Gastrocnemius medialis (tissue), 4 donors: ENCODE measurements around the gene KIF26B. TPM values are rescaled to one million over a fixed set of nuclear protein-coding genes. Genes with fewer than 3 reads are reported as not detected.

Experiments
- ATAC-seq, 2 donors: fragments of 150-250 bp; one replicate each; pipeline ENCODE4 v1.9.1; 2016
- DNase-seq, 2 donors: peaks; one replicate each; pipeline ENCODE4 v3.0.0-alpha.2; 2019
- H3K27ac ChIP-seq, 4 donors: fragments of 200-600 bp; sonication (generic); 1 replicate in 1 of 4; 2 replicates in 3 of 4; pipeline ENCODE4 v1.5.1; 2016 to 2018; ENCODE audit warnings: mild to moderate bottlenecking in 2 of 4, moderate library complexity in 1 of 4
- H3K27me3 ChIP-seq, 3 donors: fragments of 200-600 bp; sonication (generic) in 2 of 3; 1 replicate in 1 of 3; 2 replicates in 2 of 3; pipeline versions ENCODE4 v1.5.1 to v1.6.0; 2016 to 2019; ENCODE audit warnings: mild to moderate bottlenecking in 1 of 3, moderate library complexity in 1 of 3
- H3K36me3 ChIP-seq, 2 donors: fragments of 200-600 bp; sonication (generic) in 1 of 2; one replicate each; pipeline ENCODE4 v1.5.1; 2017 to 2018
- H3K4me1 ChIP-seq, 2 donors: fragments of 200-600 bp; sonication (generic) in 1 of 2; one replicate each; pipeline ENCODE4 v1.5.1; 2016 to 2017; ENCODE audit warnings: mild to moderate bottlenecking in 2 of 2
- H3K4me3 ChIP-seq, 4 donors: fragments of 200-600 bp; sonication (generic) in 3 of 4; 1 replicate in 1 of 4; 2 replicates in 3 of 4; pipeline ENCODE4 v1.5.1; 2016 to 2019; ENCODE audit warnings: mild to moderate bottlenecking in 2 of 4
- H3K9me3 ChIP-seq, 3 donors: fragments of 200-600 bp; sonication (generic) in 2 of 3; 1 replicate in 1 of 3; 2 replicates in 2 of 3; pipeline ENCODE4 v1.5.1; 2016 to 2019
- POLR2A ChIP-seq, 2 donors: fragments of 450-650 bp; IDR thresholded peaks; one replicate each; pipeline ENCODE4 v1.6.1; 2017; ENCODE audit warnings: antibody characterized with exemption in 2 of 2, mild to moderate bottlenecking in 2 of 2, moderate library complexity in 2 of 2
- in situ Hi-C, 4 donors: fragments of 200-750 bp; cut with MboI; loops; one replicate each; pipeline versions ENCODE4 v1.15.0 to v1.8.0; 2017; ENCODE audit warnings: low sequenced_read_pairs in 4 of 4
- intact Hi-C: fragments of 100-400 bp; cut with DNase I; formaldehyde crosslinking; loops from one replicate; pipeline ENCODE4 v1.15.1; 2023; ENCODE audit warnings: low total_unique reads
- total RNA-seq, 4 donors: library from RNA; depleted of rRNA; stranded (reverse); fragments of >200 nt; gene quantifications; one replicate each; pipeline versions ENCODE4 v1.1.0 to v1.2.3, GENCODE V29; 2016
- TF ChIP-seq, protein P1 (sequence below), 5 experiments: fragments of 450-650 bp in 3 of 5; fragments of 200-600 bp in 2 of 5; sonication (generic) in 2 of 5; IDR thresholded peaks in 4 of 5; conservative IDR thresholded peaks in 1 of 5; 1 replicate in 4 of 5; 2 replicates in 1 of 5; pipeline ENCODE4 v1.5.1; 2016 to 2019; ENCODE audit warnings: antibody characterized with exemption in 5 of 5, mild to moderate bottlenecking in 3 of 5, moderate library complexity in 3 of 5

Gene KIF26B
- total RNA-seq, 4 donors from 2014 or later = 0.02 to 0.20 (median 0.10) TPM; not detected in 1

- in situ Hi-C loops (no loop called here), intact Hi-C loops (no loop called here)
- Histone ChIP-seq H3K9me3 (no peaks in the 10 kb centered on the region), H3K4me1 (no peaks in the 10 kb centered on the region), H3K27me3 (no peaks in the 10 kb centered on the region), H3K4me3 (no peak overlapping the region), H3K36me3 (no peaks in the 10 kb centered on the region), H3K27ac (no peak overlapping the region)
- no peak for DNase-seq
- ATAC-seq = no peak
- TF ChIP-seq, protein P1, sequence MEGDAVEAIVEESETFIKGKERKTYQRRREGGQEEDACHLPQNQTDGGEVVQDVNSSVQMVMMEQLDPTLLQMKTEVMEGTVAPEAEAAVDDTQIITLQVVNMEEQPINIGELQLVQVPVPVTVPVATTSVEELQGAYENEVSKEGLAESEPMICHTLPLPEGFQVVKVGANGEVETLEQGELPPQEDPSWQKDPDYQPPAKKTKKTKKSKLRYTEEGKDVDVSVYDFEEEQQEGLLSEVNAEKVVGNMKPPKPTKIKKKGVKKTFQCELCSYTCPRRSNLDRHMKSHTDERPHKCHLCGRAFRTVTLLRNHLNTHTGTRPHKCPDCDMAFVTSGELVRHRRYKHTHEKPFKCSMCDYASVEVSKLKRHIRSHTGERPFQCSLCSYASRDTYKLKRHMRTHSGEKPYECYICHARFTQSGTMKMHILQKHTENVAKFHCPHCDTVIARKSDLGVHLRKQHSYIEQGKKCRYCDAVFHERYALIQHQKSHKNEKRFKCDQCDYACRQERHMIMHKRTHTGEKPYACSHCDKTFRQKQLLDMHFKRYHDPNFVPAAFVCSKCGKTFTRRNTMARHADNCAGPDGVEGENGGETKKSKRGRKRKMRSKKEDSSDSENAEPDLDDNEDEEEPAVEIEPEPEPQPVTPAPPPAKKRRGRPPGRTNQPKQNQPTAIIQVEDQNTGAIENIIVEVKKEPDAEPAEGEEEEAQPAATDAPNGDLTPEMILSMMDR (IDR thresholded peaks at IDR 0.05 in 4 of 5, conservative IDR thresholded peaks at IDR 0.05 in 1 of 5) = no peak
- no peak for TF ChIP-seq POLR2A (IDR thresholded peaks at IDR 0.05)
These were observed 251.6 kb downstream of the KIF26B start for GRCh38 chr1:245406426-245406825.

DNA sequence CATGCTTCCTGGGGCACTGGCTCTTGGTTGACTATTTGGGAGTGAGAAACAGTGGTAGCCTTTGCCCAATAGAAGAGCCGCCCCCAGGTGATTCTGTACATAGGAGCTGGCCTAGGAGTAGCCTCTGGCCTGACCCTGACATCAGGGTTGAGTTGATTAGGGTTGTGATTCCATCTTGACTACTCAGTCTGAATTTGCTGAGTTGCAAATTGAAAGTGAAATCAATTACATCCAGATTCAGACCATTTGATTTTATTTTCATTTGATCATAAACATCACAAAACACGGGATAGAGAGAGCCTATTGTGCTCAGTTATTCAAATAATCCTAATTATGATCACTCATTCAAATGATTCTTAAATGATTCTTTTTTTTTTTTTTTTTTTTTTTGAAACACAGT, 253.2 kb downstream of the KIF26B start:
- TF ChIP-seq POLR2A (IDR thresholded peaks at IDR 0.05) = no peak
- TF ChIP-seq, protein P1 (IDR thresholded peaks at IDR 0.05 in 4 of 5, conservative IDR thresholded peaks at IDR 0.05 in 1 of 5) = no peak
- H3K36me3 ChIP-seq = no peaks in the 10 kb centered on the region
- ATAC-seq (no peak), DNase-seq (no peak)
- H3K4me1 ChIP-seq = no peaks in the 10 kb centered on the region
- intact Hi-C loops (no loop called here), in situ Hi-C loops (no loop called here)
- no peaks in the 10 kb centered on the region for H3K27me3 ChIP-seq
- no peak overlapping the region for H3K27ac ChIP-seq
- H3K4me3 ChIP-seq = no peak overlapping the region
- no peaks in the 10 kb centered on the region for H3K9me3 ChIP-seq

DNA sequence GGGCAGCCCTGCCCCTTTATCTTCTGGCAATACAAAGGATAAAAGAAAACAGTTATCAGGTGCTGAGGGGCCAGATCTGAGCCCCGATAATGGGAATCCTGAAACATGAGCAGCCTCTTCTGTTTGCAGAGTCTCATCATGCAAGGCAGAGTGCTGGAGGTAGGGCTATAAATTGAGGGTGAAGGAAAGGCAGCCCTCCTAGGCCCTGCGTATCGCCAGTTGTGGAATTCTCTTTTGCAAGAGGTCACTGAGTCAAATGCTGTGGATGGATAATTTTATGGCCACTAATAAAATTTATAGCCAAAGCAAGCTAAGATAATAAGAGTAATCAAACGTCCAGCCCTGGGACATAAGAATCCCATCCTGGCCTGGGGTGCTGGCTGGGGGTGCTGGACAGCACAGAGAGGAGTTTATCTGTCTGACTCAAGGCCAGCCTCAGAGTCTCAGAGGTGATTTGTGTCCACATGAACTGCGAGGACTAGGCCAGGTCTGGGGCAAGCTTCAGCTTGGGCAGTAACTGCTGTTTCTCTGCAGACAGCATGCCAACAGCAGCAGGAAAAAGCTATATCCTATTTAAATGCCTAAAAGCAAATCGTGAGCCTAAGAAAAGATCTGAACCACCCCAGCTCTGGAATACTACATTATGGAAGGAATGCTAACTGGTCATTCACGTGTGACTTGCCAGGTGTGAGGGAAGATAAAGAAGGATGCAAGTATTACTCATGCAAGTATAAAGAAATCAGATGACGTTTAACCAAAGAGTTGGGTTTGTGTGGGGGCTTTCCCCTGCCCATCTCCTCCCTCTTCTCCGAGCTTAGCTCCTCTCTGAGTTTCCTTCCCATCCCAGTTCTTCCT, 254.8 kb downstream of the KIF26B start:
- no peaks in the 10 kb centered on the region for H3K36me3 ChIP-seq
- H3K4me3 ChIP-seq = no peak overlapping the region
- no peak for ATAC-seq
- no peak overlapping the region for H3K27ac ChIP-seq
- TF ChIP-seq, protein P1 (IDR thresholded peaks at IDR 0.05 in 4 of 5, conservative IDR thresholded peaks at IDR 0.05 in 1 of 5) = no peak
- TF ChIP-seq POLR2A (IDR thresholded peaks at IDR 0.05) = no peak
- intact Hi-C loops = no loop called here
- DNase-seq = no peak
- H3K9me3 ChIP-seq = no peaks in the 10 kb centered on the region
- no peaks in the 10 kb centered on the region for H3K4me1 ChIP-seq
- in situ Hi-C loops = no loop called here
- H3K27me3 ChIP-seq = no peaks in the 10 kb centered on the region

- Histone ChIP-seq H3K36me3 (no peaks in the 10 kb centered on the region), H3K27me3 (no peaks in the 10 kb centered on the region), H3K4me3 (no peak overlapping the region), H3K4me1 (no peaks in the 10 kb centered on the region), H3K27ac (no peak overlapping the region), H3K9me3 (no peaks in the 10 kb centered on the region)
- no peak for ATAC-seq
- intact Hi-C loops = no loop called here
- in situ Hi-C loops = no loop called here
- DNase-seq = no peak
- TF ChIP-seq POLR2A (IDR thresholded peaks at IDR 0.05) = no peak
- TF ChIP-seq, protein P1 (IDR thresholded peaks at IDR 0.05 in 4 of 5, conservative IDR thresholded peaks at IDR 0.05 in 1 of 5) = no peak
These were observed 256.7 kb downstream of the KIF26B start for GRCh38 chr1:245411245-245412036.
